Astrocyte (in vitro differentiated cells and primary cell): ENCODE data around the gene GRK2. TPM values are rescaled to one million over a fixed set of nuclear protein-coding genes. Genes with fewer than 3 reads are reported as not detected.

Source experiments
- DNase-seq: peaks from one replicate; pipeline ENCODE4 v3.0.0-alpha.2; 2010; ENCODE audit warnings: low read depth
- FAIRE-seq: peaks from 2 replicates; lab custom pipeline; 2011; peaks lifted over from hg19 to GRCh38; lab: Jason Lieb, UNC
- H2AFZ ChIP-seq: 2 replicates; pipeline ENCODE4 v1.6.0; 2012; ENCODE audit warnings: low read depth, low read length, inconsistent platforms
- H3K27ac ChIP-seq: 2 replicates; pipeline ENCODE4 v1.5.1; 2011; ENCODE audit warnings: low read depth, low read length, inconsistent platforms
- H3K27me3 ChIP-seq: 2 replicates; pipeline ENCODE4 v1.6.0; 2011; ENCODE audit warnings: low read length, inconsistent platforms; ENCODE audit not compliant: insufficient read depth
- H3K36me3 ChIP-seq: 2 replicates; pipeline ENCODE4 v1.5.1; 2011; ENCODE audit warnings: low read length, inconsistent platforms; ENCODE audit not compliant: insufficient read depth
- H3K4me1 ChIP-seq: 2 replicates; pipeline ENCODE4 v1.5.1; 2011; ENCODE audit warnings: low read length, inconsistent platforms; ENCODE audit not compliant: insufficient read depth
- H3K4me2 ChIP-seq: 2 replicates; pipeline ENCODE4 v1.6.0; 2012; ENCODE audit warnings: low read length, inconsistent platforms
- H3K4me3 ChIP-seq: 2 replicates; pipeline ENCODE4 v1.5.1; 2011; ENCODE audit warnings: low read depth, mild to moderate bottlenecking, low read length, inconsistent platforms; ENCODE audit not compliant: insufficient read depth
- H3K79me2 ChIP-seq: 2 replicates; pipeline ENCODE4 v1.6.0; 2012; ENCODE audit warnings: mild to moderate bottlenecking, low read length, inconsistent platforms; ENCODE audit not compliant: insufficient read depth
- H3K9ac ChIP-seq: 2 replicates; pipeline ENCODE4 v1.6.0; 2012; ENCODE audit warnings: mild to moderate bottlenecking, low read length, inconsistent platforms
- H3K9me3 ChIP-seq: 2 replicates; pipeline ENCODE4 v1.5.1; 2012; ENCODE audit warnings: low read depth, mild to moderate bottlenecking, low read length, inconsistent platforms; ENCODE audit not compliant: insufficient read depth
- H4K20me1 ChIP-seq: 2 replicates; pipeline ENCODE4 v1.6.0; 2012; ENCODE audit warnings: low read length, inconsistent platforms; ENCODE audit not compliant: insufficient read depth
- H3K27ac Mint-ChIP-seq: one replicate; pipeline ENCODE4 v1.8.0; 2021; ENCODE audit warnings: mild to moderate bottlenecking, mixed read lengths; ENCODE audit not compliant: unreplicated experiment
- H3K27me3 Mint-ChIP-seq: one replicate; pipeline ENCODE4 v1.8.0; 2021; ENCODE audit warnings: low read depth, mixed read lengths; ENCODE audit not compliant: unreplicated experiment
- H3K36me3 Mint-ChIP-seq: one replicate; pipeline ENCODE4 v1.8.0; 2021; ENCODE audit warnings: low read depth, mixed read lengths; ENCODE audit not compliant: unreplicated experiment
- H3K4me1 Mint-ChIP-seq: one replicate; pipeline ENCODE4 v1.8.0; 2021; ENCODE audit warnings: low read depth, mixed read lengths; ENCODE audit not compliant: unreplicated experiment
- H3K4me3 Mint-ChIP-seq: one replicate; pipeline ENCODE4 v1.8.0; 2021; ENCODE audit warnings: mild to moderate bottlenecking, moderate library complexity, mixed read lengths; ENCODE audit not compliant: unreplicated experiment
- H3K9me3 Mint-ChIP-seq: one replicate; pipeline ENCODE4 v1.8.0; 2021; ENCODE audit warnings: mild to moderate bottlenecking, mixed read lengths; ENCODE audit not compliant: unreplicated experiment
- EZH2 ChIP-seq: IDR thresholded peaks from 2 replicates; pipeline ENCODE4 v1.6.1; 2012; ENCODE audit warnings: mild to moderate bottlenecking, low read length, inconsistent platforms; ENCODE audit not compliant: insufficient read depth
- total RNA-seq: library from RNA; stranded (reverse); gene quantifications from 2 replicates; pipeline ENCODE4 v1.2.1, GENCODE V29; 2021
- TF ChIP-seq, protein P1 (sequence below): IDR thresholded peaks from 2 replicates; pipeline ENCODE4 v1.5.1; 2011; ENCODE audit warnings: low read depth, mild to moderate bottlenecking, inconsistent platforms, low read length, moderate library complexity; ENCODE audit not compliant: insufficient read depth

Gene GRK2
- total RNA-seq, 1 donor from 2014 or later, result 34.0 TPM

DNA sequence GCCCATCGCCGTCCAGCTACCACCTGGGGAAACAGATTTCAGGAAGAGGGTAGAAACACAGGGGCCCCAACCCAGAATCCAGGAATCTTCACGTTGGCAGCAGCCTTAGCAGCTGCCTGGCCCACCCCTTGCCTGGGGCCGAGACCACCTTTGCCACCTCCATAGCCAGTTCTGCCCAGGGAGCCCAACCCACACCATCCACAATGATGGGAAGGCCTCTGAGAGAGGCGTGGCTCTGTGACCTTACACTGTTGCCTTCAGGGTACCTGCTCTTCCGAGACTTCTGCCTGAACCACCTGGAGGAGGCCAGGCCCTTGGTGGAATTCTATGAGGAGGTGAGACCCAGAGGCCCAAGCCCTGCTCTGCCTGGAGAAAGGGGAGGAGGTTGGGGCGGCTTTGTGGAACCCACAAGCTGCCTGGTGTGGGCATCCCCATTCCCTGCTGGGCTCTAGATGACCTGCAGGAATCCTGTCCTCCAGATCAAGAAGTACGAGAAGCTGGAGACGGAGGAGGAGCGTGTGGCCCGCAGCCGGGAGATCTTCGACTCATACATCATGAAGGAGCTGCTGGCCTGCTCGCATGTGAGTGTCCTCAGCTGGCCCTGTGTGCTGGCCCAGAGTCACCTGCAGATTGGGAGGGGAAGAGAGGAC is 12.8 kb downstream of the GRK2 start:
- Histone ChIP-seq H3K9me3 (no peaks in the 10 kb centered on the region), H3K79me2 (peaks cover 36% of the 10 kb centered on the region), H2AFZ (no peak overlapping the region), H3K4me1 (peaks cover 9% of the 10 kb centered on the region), H3K9ac (no peak overlapping the region), H3K4me3 (no peak overlapping the region), H3K27me3 (no peaks in the 10 kb centered on the region), H3K4me2 (no peak overlapping the region), H3K27ac (no peak overlapping the region), H4K20me1 (no peaks in the 10 kb centered on the region), H3K36me3 (peaks cover 8% of the 10 kb centered on the region)
- Mint-ChIP-seq H3K36me3 (peaks cover 2% of the 10 kb centered on the region), H3K9me3 (no peaks in the 10 kb centered on the region), H3K4me1 (no peaks in the 10 kb centered on the region), H3K27ac (no peak overlapping the region), H3K27me3 (no peaks in the 10 kb centered on the region), H3K4me3 (no peak overlapping the region)
- TF ChIP-seq EZH2, result no peak
- TF ChIP-seq, protein P1, sequence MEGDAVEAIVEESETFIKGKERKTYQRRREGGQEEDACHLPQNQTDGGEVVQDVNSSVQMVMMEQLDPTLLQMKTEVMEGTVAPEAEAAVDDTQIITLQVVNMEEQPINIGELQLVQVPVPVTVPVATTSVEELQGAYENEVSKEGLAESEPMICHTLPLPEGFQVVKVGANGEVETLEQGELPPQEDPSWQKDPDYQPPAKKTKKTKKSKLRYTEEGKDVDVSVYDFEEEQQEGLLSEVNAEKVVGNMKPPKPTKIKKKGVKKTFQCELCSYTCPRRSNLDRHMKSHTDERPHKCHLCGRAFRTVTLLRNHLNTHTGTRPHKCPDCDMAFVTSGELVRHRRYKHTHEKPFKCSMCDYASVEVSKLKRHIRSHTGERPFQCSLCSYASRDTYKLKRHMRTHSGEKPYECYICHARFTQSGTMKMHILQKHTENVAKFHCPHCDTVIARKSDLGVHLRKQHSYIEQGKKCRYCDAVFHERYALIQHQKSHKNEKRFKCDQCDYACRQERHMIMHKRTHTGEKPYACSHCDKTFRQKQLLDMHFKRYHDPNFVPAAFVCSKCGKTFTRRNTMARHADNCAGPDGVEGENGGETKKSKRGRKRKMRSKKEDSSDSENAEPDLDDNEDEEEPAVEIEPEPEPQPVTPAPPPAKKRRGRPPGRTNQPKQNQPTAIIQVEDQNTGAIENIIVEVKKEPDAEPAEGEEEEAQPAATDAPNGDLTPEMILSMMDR, result no peak
- FAIRE-seq (no peak), DNase-seq (no peak)

DNA sequence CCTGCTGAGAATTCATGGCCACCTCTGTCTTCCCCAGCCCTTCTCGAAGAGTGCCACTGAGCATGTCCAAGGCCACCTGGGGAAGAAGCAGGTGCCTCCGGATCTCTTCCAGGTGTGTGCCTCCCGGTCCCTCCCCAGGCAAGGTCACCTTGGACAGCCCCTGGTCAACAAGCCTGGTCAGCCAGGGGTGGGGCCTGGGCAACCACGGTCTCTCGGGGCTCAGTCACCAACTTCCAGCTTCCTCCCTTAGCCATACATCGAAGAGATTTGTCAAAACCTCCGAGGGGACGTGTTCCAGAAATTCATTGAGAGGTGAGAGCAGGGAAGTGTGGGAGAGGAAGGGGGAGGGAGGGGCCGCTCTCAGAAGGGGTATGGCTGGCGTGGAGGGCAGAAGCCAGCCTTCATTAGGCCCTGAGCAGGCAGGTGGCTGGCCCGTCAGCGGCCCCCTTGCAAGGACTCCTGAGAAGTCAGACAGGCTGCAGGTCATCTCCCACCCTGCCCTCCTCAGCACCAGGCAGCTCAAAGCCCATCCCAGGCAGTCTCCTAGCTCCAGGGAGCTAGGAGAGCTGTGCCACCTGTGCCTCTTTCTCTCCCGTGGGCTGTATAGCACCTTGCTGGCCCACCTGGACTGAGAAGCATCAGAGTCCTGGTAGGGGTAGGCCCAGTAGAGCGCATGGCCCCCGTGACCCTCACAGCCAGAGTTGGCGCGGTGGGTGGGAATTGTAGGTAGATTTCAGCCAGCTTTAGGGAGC is 13.5 kb downstream of the GRK2 start:
- H3K27me3 ChIP-seq, result no peaks in the 10 kb centered on the region
- no peak overlapping the region for H3K4me3 ChIP-seq
- peaks cover 2% of the 10 kb centered on the region for H3K36me3 Mint-ChIP-seq
- FAIRE-seq (no peak), DNase-seq (no peak)
- H3K4me3 Mint-ChIP-seq, result no peak overlapping the region
- no peaks in the 10 kb centered on the region for H4K20me1 ChIP-seq
- no peak overlapping the region for H3K4me2 ChIP-seq
- no peaks in the 10 kb centered on the region for H3K9me3 Mint-ChIP-seq
- H3K27ac ChIP-seq, result no peak overlapping the region
- H3K27ac Mint-ChIP-seq, result no peak overlapping the region
- peaks cover 9% of the 10 kb centered on the region for H3K4me1 ChIP-seq
- TF ChIP-seq, protein P1, result no peak
- TF ChIP-seq EZH2, result no peak
- H3K27me3 Mint-ChIP-seq, result no peaks in the 10 kb centered on the region
- H3K36me3 ChIP-seq, result peaks cover 11% of the 10 kb centered on the region
- peaks cover 29% of the 10 kb centered on the region for H3K79me2 ChIP-seq
- H3K4me1 Mint-ChIP-seq, result no peaks in the 10 kb centered on the region
- no peak overlapping the region for H2AFZ ChIP-seq
- no peak overlapping the region for H3K9ac ChIP-seq
- H3K9me3 ChIP-seq, result no peaks in the 10 kb centered on the region
